BJ (cell line): ENCODE data around the gene SOD2. TPM values are rescaled to one million over a fixed set of nuclear protein-coding genes. Genes with fewer than 3 reads are reported as not detected.
"Not testable (repeated sequence)": the region's sequence is repeated elsewhere in the genome, so short reads cannot be mapped to it uniquely, and the experiment has no call there.

Experiments
- CTCF ChIA-PET: fragments of 350-600 bp; formaldehyde crosslinking; extraction: SDS; loops from one replicate; lab custom pipeline; 2021; ENCODE audit warnings: antibody characterized with exemption, inconsistent platforms; lab: Yijun Ruan, JAX
- POLR2A ChIA-PET: fragments of 300-600 bp; sonication (Branson Sonifier 250); formaldehyde crosslinking; extraction: SDS; loops from one replicate; lab custom pipeline; 2021; ENCODE audit warnings: antibody characterized with exemption; lab: Charles Lee
- DNase-seq: peaks from one replicate; pipeline ENCODE4 v3.0.0-alpha.2; 2011; ENCODE audit warnings: low read depth
- H3K27me3 ChIP-seq: 2 replicates; pipeline ENCODE4 v1.6.0; 2011; ENCODE audit warnings: low read length; ENCODE audit not compliant: control insufficient read depth, insufficient read depth
- H3K36me3 ChIP-seq: 2 replicates; pipeline ENCODE4 v1.5.1; 2011; ENCODE audit warnings: low read length; ENCODE audit not compliant: control insufficient read depth, insufficient read depth
- H3K4me3 ChIP-seq: 2 replicates; pipeline ENCODE4 v1.5.1; 2011; ENCODE audit warnings: low read depth, mild to moderate bottlenecking, control low read depth, low read length
- CTCF ChIP-seq: IDR thresholded peaks from 2 replicates; pipeline ENCODE4 v1.5.1; 2011; ENCODE audit warnings: low read depth, mild to moderate bottlenecking, control low read depth, inconsistent platforms, low read length, moderate library complexity; ENCODE audit not compliant: insufficient read depth
- polyA plus RNA-seq: library from polyadenylated mRNA; depleted of rRNA; stranded (reverse); fragments of >200 nt; gene quantifications from 2 replicates; pipeline ENCODE4 v1.2.3, GENCODE V29; 2011

Gene SOD2
- polyA plus RNA-seq, 1 experiment, result 39.4 TPM

- ChIA-PET CTCF (interaction anchor here (0.6 to 3.6 kb wide), 19 partner anchors 9 to 1244 kb away, joined by 3 to 33 read pairs (median 4); partner anchors contain the start of genes MRPL18 and TCP1), POLR2A (interaction anchor here (0.6 to 1.0 kb wide), 2 partner anchors 11 to 98 kb away, joined by 4 to 5 read pairs; partner anchors contain the start of gene MRPL18)
- no peak for DNase-seq
Observed at GRCh38 chr6:159692303-159693127, 526 bp downstream of the SOD2 start.

GRCh38 chr6:159691963-159692287 lies 1.1 kb downstream of the SOD2 start:
- CTCF ChIA-PET, result interaction anchor here (0.6 to 3.6 kb wide), 23 partner anchors 10 to 1244 kb away, joined by 3 to 33 read pairs (median 4); partner anchors contain the start of genes MRPL18 and TCP1
- POLR2A ChIA-PET, result interaction anchor here (0.6 to 1.0 kb wide), 3 partner anchors 10 to 171 kb away, joined by 3 to 5 read pairs (median 4); partner anchors contain the start of gene MRPL18
- DNase-seq, result no peak
- no peaks in the 10 kb centered on the region for H3K27me3 ChIP-seq
- no peak for TF ChIP-seq CTCF
- peaks cover 10% of the 10 kb centered on the region for H3K36me3 ChIP-seq
- H3K4me3 ChIP-seq, result peak overlapping the region; percentile 83

More at GRCh38 chr6:159692303-159693127, 526 bp downstream of the SOD2 start:
- Histone ChIP-seq H3K27me3 (no peaks in the 10 kb centered on the region), H3K4me3 (peak overlapping the region; percentile 83), H3K36me3 (peaks cover 6% of the 10 kb centered on the region)
- TF ChIP-seq CTCF, result no peak

- TF ChIP-seq CTCF, result peak; percentile 73
- ChIA-PET POLR2A (interaction anchor here (0.6 to 1.0 kb wide), 2 partner anchors 10 to 172 kb away, joined by 3 to 4 read pairs; no protein-coding TSS in a partner anchor), CTCF (interaction anchor here (0.8 to 3.6 kb wide), 23 partner anchors 9 to 249 kb away, joined by 3 to 33 read pairs (median 4); partner anchors contain the start of genes MRPL18 and TCP1)
- DNase-seq, result peak; percentile 60
- Histone ChIP-seq H3K27me3 (no peaks in the 10 kb centered on the region), H3K36me3 (peaks cover 11% of the 10 kb centered on the region), H3K4me3 (peak overlapping the region; percentile 83)
Observed at GRCh38 chr6:159691133-159691962, 1.7 kb downstream of the SOD2 start.

- not testable (repeated sequence) for H3K27me3 ChIP-seq, DNase-seq, H3K4me3 ChIP-seq
- H3K36me3 ChIP-seq, result peaks cover 13% of the 10 kb centered on the region
- ChIA-PET CTCF (interaction anchor here (0.6 to 3.6 kb wide), 4 partner anchors 30 to 163 kb away, joined by 4 to 33 read pairs (median 18); partner anchors contain the start of genes MRPL18 and TCP1), POLR2A (interaction anchor here (0.6 kb wide), 1 partner anchor 98 kb away, joined by 8 read pairs; no protein-coding TSS in a partner anchor)
Observed at GRCh38 chr6:159690135-159690534, 2.9 kb downstream of the SOD2 start.

GRCh38 chr6:159689001-159689400 lies 4.0 kb downstream of the SOD2 start:
- ChIA-PET POLR2A (no interaction called here), CTCF (interaction anchor here (0.6 to 1.1 kb wide), 4 partner anchors 8 to 188 kb away, joined by 3 to 5 read pairs (median 4); no protein-coding TSS in a partner anchor)
- no peaks in the 10 kb centered on the region for H3K27me3 ChIP-seq
- peaks cover 15% of the 10 kb centered on the region for H3K36me3 ChIP-seq
- no peak overlapping the region for H3K4me3 ChIP-seq
- no peak for TF ChIP-seq CTCF
- DNase-seq, result no peak
